ENCODE results near the gene CTRL.

GRCh38 chr16:67932462-67932840 lies 789 bp upstream of the CTRL start:
- TF ChIP-seq CTCF (IDR thresholded peaks at IDR 0.05) (no peak), FOXJ3 (CRISPR knock-in tag; IDR thresholded peaks at IDR 0.05) (no peak), POLR2AphosphoS5 (IDR thresholded peaks at IDR 0.05; ENCODE audit: low read depth, low read length) (no peak), MXI1 (IDR thresholded peaks at IDR 0.05; ENCODE audit: low read depth, low read length) (no peak), MAX (IDR thresholded peaks at IDR 0.05; ENCODE audit: low read depth) (no peak), SIN3A (IDR thresholded peaks at IDR 0.05; ENCODE audit: borderline replicate concordance, low read depth, low read length) (no peak), RAD21 (IDR thresholded peaks at IDR 0.05; ENCODE audit: low read length) (no peak)

Measured in SK-N-SH (cell line).